ENCODE data around the gene COLEC12.
A peak's percentile ranks its signal among the peaks of the same experiment; 100 is the strongest.

Gene COLEC12

DNA sequence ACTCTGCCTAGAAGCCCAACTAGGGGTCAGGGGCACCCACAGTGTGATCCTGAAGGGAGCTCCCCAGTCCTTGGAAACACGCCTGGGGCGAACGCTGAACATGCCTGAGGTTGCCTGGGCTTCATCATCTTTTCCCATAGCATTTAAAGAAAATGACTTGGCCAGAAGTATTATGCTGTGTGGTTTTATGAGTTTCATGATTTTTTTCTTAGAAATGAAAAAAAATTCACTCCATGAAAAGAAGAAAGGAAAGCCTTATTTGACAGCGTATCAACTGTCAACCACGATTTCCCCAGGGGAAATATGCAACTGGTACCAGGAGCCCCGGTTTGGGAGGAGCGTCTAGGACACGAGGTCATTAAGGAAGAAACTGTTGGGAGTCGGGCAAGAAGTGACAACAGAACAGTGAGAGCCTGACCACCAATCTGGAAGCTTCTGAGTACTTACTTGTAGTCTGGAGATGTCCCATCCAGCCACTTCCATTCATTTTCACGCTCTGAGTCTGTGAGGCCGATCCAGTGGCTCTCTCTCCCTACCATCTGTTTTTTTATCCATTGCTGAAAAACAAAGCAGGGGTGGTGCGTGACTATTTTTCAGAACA lies 169.2 kb downstream of the COLEC12 start:
- no peak overlapping the region for H3K4me3 ChIP-seq (ENCODE audit: low read depth, low read length)
- peak; percentile 35 for DNase-seq (ENCODE audit: low read depth)
- TF ChIP-seq, protein P1, sequence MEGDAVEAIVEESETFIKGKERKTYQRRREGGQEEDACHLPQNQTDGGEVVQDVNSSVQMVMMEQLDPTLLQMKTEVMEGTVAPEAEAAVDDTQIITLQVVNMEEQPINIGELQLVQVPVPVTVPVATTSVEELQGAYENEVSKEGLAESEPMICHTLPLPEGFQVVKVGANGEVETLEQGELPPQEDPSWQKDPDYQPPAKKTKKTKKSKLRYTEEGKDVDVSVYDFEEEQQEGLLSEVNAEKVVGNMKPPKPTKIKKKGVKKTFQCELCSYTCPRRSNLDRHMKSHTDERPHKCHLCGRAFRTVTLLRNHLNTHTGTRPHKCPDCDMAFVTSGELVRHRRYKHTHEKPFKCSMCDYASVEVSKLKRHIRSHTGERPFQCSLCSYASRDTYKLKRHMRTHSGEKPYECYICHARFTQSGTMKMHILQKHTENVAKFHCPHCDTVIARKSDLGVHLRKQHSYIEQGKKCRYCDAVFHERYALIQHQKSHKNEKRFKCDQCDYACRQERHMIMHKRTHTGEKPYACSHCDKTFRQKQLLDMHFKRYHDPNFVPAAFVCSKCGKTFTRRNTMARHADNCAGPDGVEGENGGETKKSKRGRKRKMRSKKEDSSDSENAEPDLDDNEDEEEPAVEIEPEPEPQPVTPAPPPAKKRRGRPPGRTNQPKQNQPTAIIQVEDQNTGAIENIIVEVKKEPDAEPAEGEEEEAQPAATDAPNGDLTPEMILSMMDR (conservative IDR thresholded peaks at IDR 0.05; ENCODE audit: low read depth, low read length): no peak

DNA sequence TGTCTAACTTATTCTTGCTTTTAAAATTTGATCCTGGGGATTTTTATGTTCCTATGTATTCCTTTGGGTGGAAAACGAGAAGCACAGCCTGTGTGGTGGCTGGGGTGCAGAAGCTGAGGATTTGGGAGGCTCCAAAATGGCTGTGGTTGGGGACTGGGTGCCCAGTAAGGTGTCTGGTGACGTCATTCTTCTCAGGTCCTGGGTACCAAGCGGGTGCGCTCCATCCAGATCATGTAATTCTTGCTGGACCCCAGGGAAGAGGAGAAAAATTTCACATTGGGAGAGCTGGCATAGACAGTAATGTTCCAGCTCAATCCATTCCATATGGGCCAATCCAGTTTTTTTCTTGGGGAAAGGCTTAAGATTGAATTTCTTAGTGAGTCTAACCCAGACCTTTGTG lies 171.6 kb downstream of the COLEC12 start:
- DNase-seq (ENCODE audit: low read depth): no peak
- no peak overlapping the region for H3K4me3 ChIP-seq (ENCODE audit: low read depth, low read length)
- TF ChIP-seq, protein P1 (conservative IDR thresholded peaks at IDR 0.05; ENCODE audit: low read depth, low read length): no peak

DNA sequence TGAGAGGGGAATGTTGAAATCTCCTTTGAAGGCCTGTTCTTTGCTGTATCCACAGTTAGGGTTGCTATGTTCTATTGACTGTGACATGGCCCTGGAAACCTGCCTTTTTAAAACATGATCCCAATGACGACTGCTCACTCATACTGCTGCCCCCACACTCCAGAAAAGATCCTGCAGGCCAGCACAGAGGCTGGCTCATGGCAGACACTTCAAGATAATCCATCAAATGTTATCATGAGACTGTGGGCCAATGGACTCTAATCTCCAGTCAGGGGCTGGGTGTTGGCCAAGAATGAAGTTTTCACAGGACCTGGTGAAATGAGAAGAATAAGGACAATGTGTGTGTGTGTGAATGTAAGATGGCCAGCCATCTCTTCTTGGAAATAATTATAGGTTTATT lies 173.7 kb downstream of the COLEC12 start:
- no peak for DNase-seq (ENCODE audit: low read depth)
- TF ChIP-seq, protein P1 (conservative IDR thresholded peaks at IDR 0.05; ENCODE audit: low read depth, low read length): no peak
- no peak overlapping the region for H3K4me3 ChIP-seq (ENCODE audit: low read depth, low read length)

DNA sequence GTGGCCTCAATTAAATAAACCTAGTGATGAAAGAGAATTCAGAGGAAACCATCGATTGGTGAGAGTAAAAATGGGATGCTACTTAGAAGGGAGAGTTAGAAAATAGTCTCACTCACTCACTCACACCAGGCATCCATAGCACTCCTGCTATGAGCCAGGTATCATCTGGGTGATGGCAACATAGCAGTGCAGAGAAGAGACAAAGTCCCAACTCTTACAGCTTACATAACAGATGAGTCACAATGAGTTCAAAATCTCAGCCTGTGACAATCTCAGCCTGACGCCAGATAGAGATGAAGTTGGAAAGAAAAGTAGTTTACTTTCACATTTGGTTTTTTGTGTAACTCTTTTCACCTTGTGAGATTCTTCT lies 177.3 kb downstream of the COLEC12 start:
- H3K4me3 ChIP-seq (ENCODE audit: low read depth, low read length): no peak overlapping the region
- peak; percentile 58 for DNase-seq (ENCODE audit: low read depth)
- TF ChIP-seq, protein P1 (conservative IDR thresholded peaks at IDR 0.05; ENCODE audit: low read depth, low read length): no peak

DNA sequence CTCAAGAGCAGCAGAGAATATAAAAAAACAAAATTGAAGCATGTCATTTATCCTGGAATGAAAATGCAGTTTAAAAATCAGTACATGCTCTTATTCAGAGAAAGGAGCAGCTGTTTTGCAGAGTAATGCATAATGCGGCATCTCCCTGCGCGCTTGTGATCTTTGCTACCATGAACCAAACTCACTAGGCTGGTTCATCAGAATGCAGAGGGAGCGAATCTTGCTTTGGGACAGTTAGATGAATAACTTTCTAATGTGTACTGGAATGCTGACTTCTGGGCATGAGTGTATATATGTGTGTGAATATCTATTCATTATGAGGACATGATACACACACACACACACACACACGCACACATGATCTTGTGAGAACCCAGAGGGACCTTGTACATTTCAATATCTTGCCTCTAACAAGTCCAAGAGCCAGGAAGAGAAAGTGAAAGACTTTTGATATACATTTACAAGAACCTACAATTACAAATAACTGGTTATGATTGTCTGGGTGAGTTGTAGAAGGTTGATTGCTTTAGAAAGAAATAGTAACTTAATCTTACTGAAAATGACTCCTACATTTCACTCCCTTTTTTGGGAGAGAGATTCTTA lies 178.5 kb downstream of the COLEC12 start:
- no peak overlapping the region for H3K4me3 ChIP-seq (ENCODE audit: low read depth, low read length)
- TF ChIP-seq, protein P1 (conservative IDR thresholded peaks at IDR 0.05; ENCODE audit: low read depth, low read length): no peak
- DNase-seq (ENCODE audit: low read depth): peak; percentile 55

DNA sequence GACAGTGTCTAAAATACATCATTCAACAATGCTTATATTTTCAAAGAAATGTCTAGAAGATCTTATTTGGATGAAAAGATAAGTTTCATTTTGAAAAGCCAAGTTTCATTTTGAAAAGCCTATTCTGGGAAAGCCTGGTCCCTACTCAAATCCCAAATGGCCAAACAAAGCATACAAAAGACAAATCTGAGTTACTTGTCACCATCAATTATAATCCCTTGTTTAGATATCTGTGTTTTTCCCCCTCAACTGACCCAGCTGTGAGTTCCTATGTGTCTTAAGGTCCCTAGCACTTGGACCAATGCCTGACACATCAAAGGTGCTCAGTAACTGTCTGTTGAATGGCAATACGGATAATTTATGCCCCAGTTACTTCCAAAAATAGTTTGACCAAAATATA lies 180.3 kb downstream of the COLEC12 start:
- no peak for DNase-seq (ENCODE audit: low read depth)
- H3K4me3 ChIP-seq (ENCODE audit: low read depth, low read length): no peak overlapping the region
- TF ChIP-seq, protein P1 (conservative IDR thresholded peaks at IDR 0.05; ENCODE audit: low read depth, low read length): no peak

DNA sequence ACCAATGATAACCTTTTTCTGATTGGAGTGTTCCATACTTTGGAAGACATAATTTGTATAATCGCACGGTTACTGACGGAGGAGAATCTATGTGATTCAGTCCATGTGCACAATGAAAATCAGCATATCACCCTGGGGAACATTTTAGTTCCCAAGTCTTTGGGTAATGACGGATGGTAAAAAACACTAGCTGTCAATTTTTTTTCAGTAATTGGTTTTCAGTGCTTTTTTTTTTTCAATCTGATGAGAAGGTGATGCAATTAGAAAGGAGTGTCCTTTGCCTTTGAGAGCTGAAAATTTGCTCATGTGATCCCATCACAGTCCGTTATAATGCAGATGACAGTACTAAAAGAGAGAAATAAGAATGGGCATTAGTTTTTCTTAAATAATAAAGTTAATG lies 180.8 kb downstream of the COLEC12 start:
- TF ChIP-seq, protein P1 (conservative IDR thresholded peaks at IDR 0.05; ENCODE audit: low read depth, low read length): no peak
- DNase-seq (ENCODE audit: low read depth): no peak
- no peak overlapping the region for H3K4me3 ChIP-seq (ENCODE audit: low read depth, low read length)

Measured in choroid plexus epithelial cell (primary cell).